A549 (cell line): ENCODE data around the gene TRAF4.

Experiments
- BHLHE40 ChIP-seq: IDR thresholded peaks from 2 replicates; pipeline ENCODE4 v1.6.1; 2012; ENCODE audit warnings: low read depth, low read length, inconsistent platforms
- CEBPB ChIP-seq, 2 experiments: fragments of >200 bp in 1 of 2; sonication (Bioruptor Twin) in 1 of 2; formaldehyde crosslinking in 1 of 2; IDR thresholded peaks; 2 replicates each; pipeline ENCODE4 v1.6.1; 2012 to 2016
- CTCF ChIP-seq: fragments of >200 bp; sonication (Bioruptor Twin); formaldehyde crosslinking; IDR thresholded peaks from 3 replicates; pipeline ENCODE4 v1.5.1; 2016
- HMGXB4 ChIP-seq: fragments of 250-450 bp; sonication (Bioruptor Pico); IDR thresholded peaks from 2 replicates; pipeline ENCODE4 v1.5.0; 2021; ENCODE audit warnings: mild to moderate bottlenecking, moderate library complexity, borderline replicate concordance
- MAZ ChIP-seq: fragments of 150-350 bp; IDR thresholded peaks from 2 replicates; pipeline ENCODE4 v1.6.1; 2014; ENCODE audit warnings: antibody characterized with exemption, low read depth, low read length, borderline replicate concordance
- MYC ChIP-seq: IDR thresholded peaks from 2 replicates; pipeline ENCODE4 v1.6.1; 2012; ENCODE audit warnings: mild to moderate bottlenecking, inconsistent platforms, low read length, improper control_type of control experiment, borderline replicate concordance

- TF ChIP-seq CTCF: no peak
- TF ChIP-seq CEBPB (IDR thresholded peaks at IDR 0.05): no peak
- no peak; the same call in 1 of the 2 replicates for TF ChIP-seq MYC
- TF ChIP-seq HMGXB4 (CRISPR knock-in tag): no peak
- no peak for TF ChIP-seq MAZ
- no peak for TF ChIP-seq BHLHE40
Observed at GRCh38 chr17:28698253-28698941, 45.4 kb upstream of the TRAF4 start.
